Activated T-helper 2 cell treated with anti-CD3 and anti-CD28 coated beads, Interferon-gamma antibody, Interleukin-2, Interleukin-4, amounts not matched to agents 10 μg/mL and 5 μg/mL and 100 μg/mL, durations not matched to agents 14 hours and 24 hours and 36 hours (primary cell): ENCODE results near the gene USP8. TPM values are rescaled to one million over a fixed set of nuclear protein-coding genes. Genes with fewer than 3 reads are reported as not detected.

ENCODE experiments used
- DNase-seq: peaks from one replicate; pipeline ENCODE4 v3.0.0; 2021; ENCODE audit warnings: low spot score
- H3K27ac Mint-ChIP-seq: one replicate; pipeline ENCODE4 v1.8.0; 2021; ENCODE audit warnings: mixed read lengths
- H3K27me3 Mint-ChIP-seq: one replicate; pipeline ENCODE4 v1.8.0; 2021; ENCODE audit warnings: low read depth, mixed read lengths
- H3K36me3 Mint-ChIP-seq: one replicate; pipeline ENCODE4 v1.8.0; 2021; ENCODE audit warnings: low read depth, mixed read lengths
- H3K4me1 Mint-ChIP-seq: one replicate; pipeline ENCODE4 v1.8.0; 2021; ENCODE audit warnings: low read depth, mixed read lengths
- H3K4me3 Mint-ChIP-seq: one replicate; pipeline ENCODE4 v1.8.0; 2021; ENCODE audit warnings: low read depth, mild to moderate bottlenecking, moderate library complexity, mixed read lengths
- H3K9me3 Mint-ChIP-seq: one replicate; pipeline ENCODE4 v1.8.0; 2021; ENCODE audit warnings: mixed read lengths
- intact Hi-C: fragments of 100-400 bp; cut with micrococcal nuclease; formaldehyde crosslinking; loops from one replicate; pipeline ENCODE4 v1.15.1; 2023
- total RNA-seq: library from RNA; stranded (reverse); gene quantifications from 2 replicates; pipeline ENCODE4 v1.2.3, GENCODE V29; 2022

The USP8 gene
- total RNA-seq, 1 donor from 2014 or later = 57.4 TPM

DNA sequence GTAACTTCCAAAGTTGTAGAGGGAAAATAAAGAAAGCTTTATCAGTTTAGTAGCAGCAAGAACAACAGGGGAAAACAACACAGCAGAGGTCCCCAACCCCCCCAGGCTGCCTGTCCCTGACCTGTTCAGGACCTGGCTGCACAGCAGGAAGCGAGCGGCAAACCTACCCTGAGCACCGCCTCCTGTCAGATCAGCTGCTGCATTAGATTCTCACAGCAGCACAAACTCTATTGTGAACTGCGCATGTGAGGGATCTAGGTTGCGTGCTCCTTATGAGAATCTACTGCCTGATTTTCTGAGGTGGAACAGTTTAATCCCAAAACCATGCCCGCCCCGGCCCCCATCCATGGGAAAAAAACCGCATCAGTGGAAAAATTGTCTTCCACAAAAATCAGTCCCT, 81.9 kb downstream of the USP8 start:
- no peak for DNase-seq
- intact Hi-C loops = no loop called here
- no peak overlapping the region for H3K27ac Mint-ChIP-seq
- no peaks in the 10 kb centered on the region for H3K27me3 Mint-ChIP-seq
- H3K36me3 Mint-ChIP-seq = peaks cover 16% of the 10 kb centered on the region
- H3K4me1 Mint-ChIP-seq = peaks cover 12% of the 10 kb centered on the region
- H3K4me3 Mint-ChIP-seq = no peak overlapping the region
- no peaks in the 10 kb centered on the region for H3K9me3 Mint-ChIP-seq

DNA sequence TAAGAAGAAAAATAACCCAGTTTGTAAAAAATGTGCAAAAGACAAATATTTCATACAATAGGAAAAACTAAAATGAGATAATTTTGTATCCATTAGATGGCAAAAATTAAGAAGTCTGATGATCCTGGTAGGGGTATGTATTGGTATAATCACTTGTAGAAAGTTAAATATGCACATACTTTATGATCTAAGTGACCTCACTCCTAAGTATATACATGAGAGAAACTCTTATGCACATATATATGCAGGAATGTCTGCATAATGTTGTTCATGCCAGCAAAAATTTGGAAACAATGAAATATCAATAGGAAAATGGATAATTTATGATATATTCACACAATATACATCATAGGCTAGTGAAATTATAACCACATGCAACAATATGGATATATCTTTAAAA, 88.8 kb downstream of the USP8 start:
- no peaks in the 10 kb centered on the region for H3K36me3 Mint-ChIP-seq
- intact Hi-C loops = no loop called here
- no peaks in the 10 kb centered on the region for H3K27me3 Mint-ChIP-seq
- no peak overlapping the region for H3K27ac Mint-ChIP-seq
- no peak overlapping the region for H3K4me3 Mint-ChIP-seq
- H3K4me1 Mint-ChIP-seq = no peaks in the 10 kb centered on the region
- DNase-seq = no peak
- H3K9me3 Mint-ChIP-seq = peaks cover 4% of the 10 kb centered on the region

DNA sequence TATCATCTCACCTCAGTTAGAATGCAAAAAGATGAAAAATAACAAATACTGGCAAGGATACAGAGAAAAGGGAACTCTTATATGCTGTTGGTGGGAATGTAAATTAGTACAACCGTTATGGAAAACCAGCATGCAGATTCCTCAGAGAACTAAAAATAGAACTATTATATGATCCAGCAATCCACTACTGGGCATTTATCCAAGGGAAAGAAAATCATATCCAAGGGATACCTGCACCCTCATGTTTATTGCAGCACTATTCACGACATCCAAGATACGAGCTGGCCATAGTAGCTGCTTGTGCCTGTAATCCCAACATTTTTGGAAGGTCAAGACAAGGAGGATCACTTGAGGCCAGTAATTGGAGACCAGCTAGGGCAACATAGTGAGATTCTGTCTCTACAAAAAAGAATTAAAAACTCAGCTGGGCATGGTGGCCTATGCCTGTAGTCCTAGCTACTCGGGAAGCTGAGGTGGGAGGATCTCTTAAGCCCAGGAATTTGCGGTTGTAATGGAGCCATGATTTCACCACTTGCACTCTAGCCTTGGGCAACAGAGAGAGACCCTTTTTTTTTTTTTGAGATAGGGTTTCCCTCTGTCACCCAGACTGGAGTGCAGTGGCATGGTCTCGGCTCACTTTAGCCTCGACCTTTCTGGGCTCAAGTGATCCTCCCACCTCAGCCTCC, 95.7 kb downstream of the USP8 start:
- Mint-ChIP-seq H3K36me3 (no peaks in the 10 kb centered on the region), H3K27me3 (peaks cover 1% of the 10 kb centered on the region), H3K4me3 (no peak overlapping the region), H3K4me1 (no peaks in the 10 kb centered on the region), H3K27ac (no peak overlapping the region), H3K9me3 (peaks cover 4% of the 10 kb centered on the region)
- intact Hi-C loops = no loop called here
- no peak for DNase-seq

DNA sequence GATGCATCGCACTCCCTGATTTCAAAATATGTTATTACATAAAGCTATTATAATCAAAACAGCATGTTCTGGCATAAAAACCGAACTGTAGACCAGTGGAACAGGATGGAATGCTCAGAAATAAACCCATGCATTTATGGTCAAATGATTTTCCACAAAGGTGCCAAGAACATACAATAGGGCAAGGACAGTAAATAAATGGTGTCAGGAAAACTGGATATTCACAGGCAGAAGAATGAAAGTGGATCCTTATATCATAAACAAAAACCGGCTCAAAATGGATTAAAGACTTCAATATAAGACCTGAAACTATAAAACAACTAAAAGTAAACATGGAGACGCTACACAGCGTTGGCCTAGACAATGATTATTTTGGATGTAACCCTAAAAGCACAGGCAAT, 99.6 kb downstream of the USP8 start:
- Mint-ChIP-seq H3K27me3 (peaks cover 1% of the 10 kb centered on the region), H3K4me1 (no peaks in the 10 kb centered on the region), H3K27ac (no peak overlapping the region), H3K4me3 (no peak overlapping the region), H3K36me3 (no peaks in the 10 kb centered on the region), H3K9me3 (no peaks in the 10 kb centered on the region)
- intact Hi-C loops = no loop called here
- DNase-seq = no peak

DNA sequence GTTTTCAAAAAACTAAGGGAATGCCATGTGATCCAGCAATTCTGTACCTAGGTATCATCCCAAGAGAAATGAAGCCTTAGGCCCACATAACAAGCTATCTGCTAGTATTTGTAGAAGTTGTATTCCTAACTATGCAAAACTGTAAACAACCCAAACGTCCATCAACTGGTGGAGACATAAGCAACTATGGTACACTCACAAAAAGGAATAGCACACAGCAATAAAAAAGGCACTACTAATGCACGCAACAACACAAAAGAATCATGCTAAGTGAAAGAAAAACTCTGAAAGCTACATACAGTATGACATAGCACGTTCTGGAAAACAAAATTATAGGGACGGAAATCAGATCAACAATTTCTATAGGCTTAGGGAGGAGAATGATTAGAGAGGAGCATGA, 107.0 kb downstream of the USP8 start:
- Mint-ChIP-seq H3K4me3 (no peak overlapping the region), H3K27me3 (no peaks in the 10 kb centered on the region), H3K27ac (no peak overlapping the region), H3K36me3 (no peaks in the 10 kb centered on the region), H3K9me3 (no peaks in the 10 kb centered on the region), H3K4me1 (peaks cover 4% of the 10 kb centered on the region)
- no peak for DNase-seq
- intact Hi-C loops = no loop called here

DNA sequence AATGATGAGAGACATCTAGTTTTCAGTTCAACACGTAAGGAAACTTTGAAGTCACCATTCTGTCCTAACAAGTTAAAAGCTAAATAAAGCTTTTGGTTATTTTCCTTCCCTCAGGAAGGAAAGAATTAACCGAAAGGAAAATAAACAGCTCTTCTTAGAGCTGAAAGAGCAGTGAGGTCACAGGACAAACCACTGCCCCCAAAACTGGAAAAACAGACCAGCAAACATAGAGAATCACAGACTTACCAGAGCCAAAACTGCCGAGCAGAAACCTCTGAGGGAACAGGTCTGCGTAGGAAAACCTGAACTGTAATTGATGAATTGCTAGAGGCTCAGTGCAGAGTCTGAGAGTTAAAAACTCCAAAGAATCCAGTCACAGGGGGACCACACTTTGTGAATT, 107.6 kb downstream of the USP8 start:
- no peaks in the 10 kb centered on the region for H3K9me3 Mint-ChIP-seq
- no peaks in the 10 kb centered on the region for H3K36me3 Mint-ChIP-seq
- no peak overlapping the region for H3K4me3 Mint-ChIP-seq
- H3K27ac Mint-ChIP-seq = no peak overlapping the region
- intact Hi-C loops = no loop called here
- H3K27me3 Mint-ChIP-seq = no peaks in the 10 kb centered on the region
- no peak for DNase-seq
- peaks cover 4% of the 10 kb centered on the region for H3K4me1 Mint-ChIP-seq

DNA sequence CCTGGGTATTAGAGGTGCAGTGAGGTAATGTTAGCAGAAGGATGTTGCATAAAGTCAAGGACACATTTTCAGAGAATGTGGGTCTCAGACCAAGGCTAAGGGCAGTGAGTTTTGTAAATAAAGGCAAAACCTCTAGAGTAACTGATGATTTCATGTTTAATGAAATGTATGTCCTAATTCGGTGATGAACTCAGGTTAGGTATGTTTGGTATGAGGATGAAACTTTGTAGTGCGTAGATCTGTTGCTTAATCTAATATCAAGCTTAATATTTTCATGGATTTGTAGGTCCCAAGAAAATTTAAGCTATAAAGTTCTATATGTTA, 118.6 kb downstream of the USP8 start:
- no peak for DNase-seq
- peaks cover 4% of the 10 kb centered on the region for H3K27me3 Mint-ChIP-seq
- intact Hi-C loops = no loop called here
- H3K36me3 Mint-ChIP-seq = no peaks in the 10 kb centered on the region
- no peak overlapping the region for H3K4me3 Mint-ChIP-seq
- H3K9me3 Mint-ChIP-seq = no peaks in the 10 kb centered on the region
- H3K27ac Mint-ChIP-seq = no peak overlapping the region
- H3K4me1 Mint-ChIP-seq = peaks cover 13% of the 10 kb centered on the region

DNA sequence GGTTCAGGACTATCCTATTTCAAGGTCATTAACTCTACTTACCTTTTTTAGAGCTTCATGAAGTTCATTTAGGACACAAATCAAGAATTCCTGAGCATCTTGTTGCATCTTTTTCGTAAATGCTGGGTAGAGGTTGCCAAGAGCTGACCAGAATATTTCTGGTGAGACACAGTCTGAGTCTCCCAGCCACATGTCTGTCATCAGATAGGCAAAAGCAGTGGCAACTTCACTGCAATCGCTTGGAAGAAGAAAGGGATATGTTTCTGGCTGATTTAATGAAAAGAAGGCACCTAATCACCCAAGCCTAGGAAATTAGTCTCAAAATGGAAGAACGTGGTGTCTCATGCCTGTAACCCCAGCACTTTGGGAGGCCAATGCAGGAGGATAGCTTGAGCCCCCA, 119.4 kb downstream of the USP8 start:
- Mint-ChIP-seq H3K36me3 (no peaks in the 10 kb centered on the region), H3K4me3 (no peak overlapping the region), H3K9me3 (no peaks in the 10 kb centered on the region), H3K4me1 (peaks cover 13% of the 10 kb centered on the region), H3K27ac (no peak overlapping the region), H3K27me3 (peaks cover 4% of the 10 kb centered on the region)
- intact Hi-C loops = no loop called here
- DNase-seq = no peak

DNA sequence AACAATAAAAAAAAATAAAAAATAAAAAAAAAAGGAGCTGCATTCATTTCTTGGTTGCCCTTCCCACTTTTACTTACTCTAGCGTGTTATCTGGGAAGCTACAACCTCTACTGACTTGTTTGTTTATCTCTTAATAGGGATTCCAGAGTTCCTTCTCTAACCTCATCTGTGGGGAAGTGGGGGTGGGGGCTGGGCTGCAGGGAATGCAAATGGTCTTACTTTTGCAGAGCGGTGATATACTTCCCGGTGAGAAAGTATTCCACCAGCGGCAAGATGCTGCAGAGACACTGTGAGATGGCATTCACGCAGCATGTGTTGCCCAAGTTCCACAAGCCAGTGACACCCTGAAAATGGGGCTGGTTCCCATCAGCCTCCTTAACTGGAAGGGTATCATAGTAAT, 120.2 kb downstream of the USP8 start:
- Mint-ChIP-seq H3K27ac (no peak overlapping the region), H3K9me3 (no peaks in the 10 kb centered on the region), H3K27me3 (peaks cover 4% of the 10 kb centered on the region), H3K4me1 (peaks cover 13% of the 10 kb centered on the region), H3K36me3 (no peaks in the 10 kb centered on the region), H3K4me3 (no peak overlapping the region)
- no peak for DNase-seq
- intact Hi-C loops = no loop called here

DNA sequence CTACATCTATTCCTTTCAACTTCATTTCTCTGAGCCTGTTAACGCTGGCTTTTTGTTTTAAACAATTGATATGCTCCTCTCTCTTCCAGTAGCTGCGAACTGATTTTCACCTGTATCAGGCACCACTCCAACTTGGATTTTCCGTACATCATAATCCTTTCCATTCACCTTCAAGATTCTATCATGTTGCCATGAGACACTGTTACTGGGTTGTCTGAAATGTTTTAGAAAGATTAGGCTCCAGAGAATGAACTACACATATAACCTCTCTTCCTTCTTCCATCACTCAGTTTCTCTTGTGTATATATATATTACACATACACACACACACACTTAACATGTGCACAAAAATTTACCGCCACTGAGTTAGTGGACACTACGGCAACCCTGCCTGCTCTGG, 122.4 kb downstream of the USP8 start, which contains the start of gene USP50:
Gene USP50, minus strand, starts transcription at position 101 of the 400 bp plus-strand sequence. CDS start 141 bp downstream, outside the sequence.
- intact Hi-C loops = no loop called here
- peaks cover 13% of the 10 kb centered on the region for H3K4me1 Mint-ChIP-seq
- H3K4me3 Mint-ChIP-seq = no peak within 1 kb of the TSS
- H3K27ac Mint-ChIP-seq = no peak within 1 kb of the TSS
- no peaks in the 10 kb centered on the region for H3K9me3 Mint-ChIP-seq
- H3K36me3 Mint-ChIP-seq = no peaks in the 10 kb centered on the region
- no peak for DNase-seq
- H3K27me3 Mint-ChIP-seq = peaks cover 4% of the 10 kb centered on the region

DNA sequence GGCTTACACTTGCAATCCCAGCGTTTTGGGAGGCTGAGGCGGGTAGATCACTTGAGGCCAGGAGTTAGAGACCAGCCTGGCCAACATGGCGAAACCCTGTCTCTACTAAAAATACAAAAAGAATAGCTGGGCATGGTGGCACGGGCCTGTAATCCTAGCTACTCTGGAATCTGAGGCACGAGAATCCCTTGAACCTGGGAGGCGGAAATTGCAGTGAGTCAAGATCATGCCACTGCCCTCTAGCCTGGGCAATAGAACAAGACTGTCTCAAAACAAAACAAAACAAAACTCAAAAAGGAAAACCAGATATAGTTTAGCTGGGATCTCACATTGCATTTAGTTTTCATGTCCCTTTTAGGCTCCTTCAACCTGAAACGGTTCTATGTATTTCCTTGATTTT, 125.1 kb downstream of the USP8 start:
- Mint-ChIP-seq H3K4me3 (no peak overlapping the region), H3K27me3 (no peaks in the 10 kb centered on the region), H3K9me3 (no peaks in the 10 kb centered on the region), H3K36me3 (peaks cover 8% of the 10 kb centered on the region), H3K4me1 (peaks cover 15% of the 10 kb centered on the region), H3K27ac (no peak overlapping the region)
- intact Hi-C loops = no loop called here
- DNase-seq = no peak

DNA sequence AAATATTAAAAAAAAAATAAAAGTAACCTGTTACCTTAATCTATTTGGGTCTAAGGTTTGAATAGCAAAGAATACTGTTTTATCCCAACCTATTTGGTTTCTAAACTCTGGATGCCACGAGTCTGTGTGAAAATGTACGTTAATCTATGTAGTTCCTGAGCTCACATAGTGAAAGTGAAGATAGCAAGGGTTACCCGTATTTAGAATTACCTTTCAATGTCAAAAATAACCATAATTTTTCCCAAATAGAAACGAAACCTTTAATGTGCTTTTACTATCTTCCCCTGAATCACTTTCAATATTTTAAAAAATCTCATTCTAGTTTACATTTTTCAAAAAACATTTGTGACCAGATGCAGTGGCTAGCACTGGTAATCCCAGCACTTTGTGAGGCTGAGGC, 128.0 kb downstream of the USP8 start:
- Mint-ChIP-seq H3K4me3 (no peak overlapping the region), H3K9me3 (no peaks in the 10 kb centered on the region), H3K4me1 (peaks cover 19% of the 10 kb centered on the region), H3K27ac (no peak overlapping the region), H3K27me3 (no peaks in the 10 kb centered on the region), H3K36me3 (peaks cover 25% of the 10 kb centered on the region)
- no peak for DNase-seq
- intact Hi-C loops = loop anchor here (5.0 kb wide), 1 partner anchor 175 kb away; no protein-coding TSS in a partner anchor

DNA sequence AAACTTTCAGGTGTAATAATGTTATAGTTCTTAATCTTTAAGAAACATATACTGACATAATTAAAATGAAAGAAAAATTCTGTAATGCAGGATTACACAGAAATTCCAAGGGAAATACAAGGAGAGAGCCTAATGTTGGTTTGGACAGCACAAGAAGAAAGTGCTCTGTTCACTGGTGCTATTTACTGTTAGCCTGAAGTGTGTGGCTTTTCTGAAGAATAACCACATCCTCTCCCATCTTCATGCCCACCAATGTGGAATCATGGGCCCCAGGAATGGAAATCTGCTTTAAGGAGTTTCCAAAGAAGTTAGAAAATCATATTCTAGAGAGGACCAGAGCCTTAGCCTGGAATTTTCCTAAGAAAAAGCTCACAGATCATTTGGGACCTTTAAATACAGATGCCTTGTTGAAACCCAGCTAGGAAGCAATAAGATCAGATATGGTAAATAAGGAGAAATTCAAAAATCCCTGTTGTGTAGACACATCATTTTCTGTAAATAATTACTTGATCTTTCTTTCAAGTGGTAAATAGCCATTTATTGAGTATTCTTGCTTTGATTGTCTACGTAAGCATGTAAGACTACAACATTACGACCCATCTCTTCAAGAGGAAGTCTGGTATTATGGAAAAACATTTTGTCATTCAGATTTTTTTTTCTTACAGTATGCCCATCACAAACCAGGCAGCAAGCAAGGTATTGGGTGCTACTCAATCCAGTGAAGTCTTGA, 132.6 kb downstream of the USP8 start:
- intact Hi-C loops = no loop called here
- H3K36me3 Mint-ChIP-seq = peaks cover 54% of the 10 kb centered on the region
- H3K4me1 Mint-ChIP-seq = peaks cover 32% of the 10 kb centered on the region
- no peak for DNase-seq
- peak overlapping the region; percentile 39 for H3K4me3 Mint-ChIP-seq
- no peaks in the 10 kb centered on the region for H3K9me3 Mint-ChIP-seq
- no peaks in the 10 kb centered on the region for H3K27me3 Mint-ChIP-seq
- peak overlapping the region; percentile 89 for H3K27ac Mint-ChIP-seq
